Right ventricle myocardium superior (tissue), 1 donor: Measurements from ENCODE around the gene SESN2. TPM values are rescaled to one million over a fixed set of nuclear protein-coding genes. Genes with fewer than 3 reads are reported as not detected.

Experiments
- ATAC-seq: fragments of 200-7000 bp; cut with Tn5 transposase; one replicate; pipeline ENCODE4 v1.9.1; 2020; ENCODE audit warnings: mild to moderate bottlenecking; ENCODE audit not compliant: poor library complexity
- DNase-seq: peaks from one replicate; pipeline ENCODE4 v3.0.0-alpha.2; 2020
- intact Hi-C: fragments of 100-400 bp; cut with DNase I; formaldehyde crosslinking; loops from one replicate; pipeline ENCODE4 v1.11.2; 2022
- total RNA-seq: library from RNA; stranded (reverse); fragmentation: NEBNext Ultra II Directional; extraction: Animal tissue kit (Norgen Biotek cat#: 25700); gene quantifications from one replicate; pipeline ENCODE4 v1.2.1, GENCODE V29; 2021
- donor health status: DM: no; HTN: yes; CAD: no; lungs with severe emphysema.

The SESN2 gene
- total RNA-seq, 1 donor from 2014 or later, result 2.6 TPM

- ATAC-seq (no peak), DNase-seq (no peak)
- intact Hi-C loops, result no loop called here
Measured at GRCh38 chr1:28280501-28280900, 21.2 kb downstream of the SESN2 start.

DNA sequence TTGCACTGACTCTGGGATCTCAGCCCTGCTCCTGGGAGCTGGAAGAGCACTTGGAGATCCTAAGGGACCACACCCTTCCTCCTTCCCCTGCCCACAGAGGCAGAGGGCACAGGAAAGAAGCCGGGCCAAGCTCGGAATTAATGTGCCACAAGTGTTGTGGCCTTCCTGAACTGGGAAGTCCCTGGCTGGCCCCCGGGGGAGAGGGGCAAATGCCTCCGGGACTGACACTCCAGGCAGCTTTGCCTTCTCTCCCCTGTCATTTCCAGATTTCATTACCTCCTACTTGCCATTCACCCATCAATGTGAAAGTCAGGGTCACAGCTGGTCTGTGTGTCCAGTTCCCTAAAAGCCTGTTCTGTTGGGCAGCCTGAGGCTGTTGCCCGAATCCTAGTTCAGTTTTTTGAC is 21.7 kb downstream of the SESN2 start:
- peak; percentile 53 for ATAC-seq
- DNase-seq, result no peak
- intact Hi-C loops, result no loop called here

DNA sequence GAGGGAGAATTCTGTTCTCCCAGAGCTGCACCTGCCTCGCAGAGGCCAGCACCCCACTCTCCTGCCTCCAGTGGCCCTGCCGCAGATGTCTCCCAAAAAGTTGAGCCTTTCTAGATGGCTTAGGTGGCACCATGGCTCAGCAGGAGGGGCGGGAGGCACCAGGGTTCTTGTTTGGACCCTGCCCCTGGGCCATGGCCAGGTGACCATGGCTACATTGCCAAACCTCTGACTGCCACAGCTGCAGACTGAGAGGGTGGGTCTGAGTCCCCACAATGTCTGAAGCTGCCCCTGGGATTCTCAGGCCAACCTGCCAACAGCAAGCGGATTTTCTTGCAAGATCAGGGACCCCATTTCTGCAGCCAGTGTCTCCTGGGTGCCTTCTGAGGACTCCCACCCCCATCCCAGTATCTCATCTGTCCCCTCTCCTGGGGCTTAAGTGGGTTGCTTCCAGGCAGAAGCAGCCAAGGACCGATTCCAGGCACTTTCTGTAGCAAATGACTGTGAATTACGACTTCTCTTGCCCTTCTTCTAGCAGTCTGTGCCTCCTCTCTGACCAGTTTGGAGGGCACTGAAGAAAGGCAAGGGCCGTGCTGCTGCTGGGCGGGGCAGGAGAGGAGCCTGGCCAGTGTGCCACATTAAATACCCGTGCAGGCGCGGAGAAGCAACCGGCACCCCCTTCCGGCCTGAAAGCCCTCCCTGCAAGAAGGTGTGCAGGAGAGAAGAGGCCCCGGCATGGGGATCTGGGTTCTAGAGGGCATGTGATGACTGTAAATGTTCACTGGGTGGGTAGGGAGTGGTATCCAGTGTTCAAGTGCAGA is 22.5 kb downstream of the SESN2 start:
- ATAC-seq (no peak), DNase-seq (no peak)
- intact Hi-C loops, result no loop called here

GRCh38 chr1:28282426-28283407 is 23.4 kb downstream of the SESN2 start:
- no peak for DNase-seq
- ATAC-seq, result peak; percentile 23
- intact Hi-C loops, result no loop called here

DNA sequence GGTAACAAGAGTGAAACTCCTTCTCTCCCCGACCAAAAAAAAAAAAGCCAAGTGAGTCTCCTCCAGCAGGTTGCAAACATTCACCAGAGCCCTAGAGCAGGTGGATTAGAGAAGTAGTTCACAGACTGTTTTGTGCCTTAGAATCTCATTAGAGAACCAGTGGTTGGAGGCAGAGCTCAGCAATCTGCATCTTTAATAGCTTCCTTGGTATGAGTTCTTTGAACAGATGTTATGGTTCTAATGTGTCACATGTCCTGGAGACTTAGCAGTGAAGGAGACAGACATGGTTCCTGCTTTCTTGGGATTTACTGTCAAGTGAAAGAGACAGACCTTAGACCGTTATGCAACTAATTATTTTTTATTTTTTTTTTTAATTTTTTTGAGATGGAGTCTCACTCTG is 26.8 kb downstream of the SESN2 start:
- DNase-seq, result no peak
- no peak for ATAC-seq
- intact Hi-C loops, result no loop called here

DNA sequence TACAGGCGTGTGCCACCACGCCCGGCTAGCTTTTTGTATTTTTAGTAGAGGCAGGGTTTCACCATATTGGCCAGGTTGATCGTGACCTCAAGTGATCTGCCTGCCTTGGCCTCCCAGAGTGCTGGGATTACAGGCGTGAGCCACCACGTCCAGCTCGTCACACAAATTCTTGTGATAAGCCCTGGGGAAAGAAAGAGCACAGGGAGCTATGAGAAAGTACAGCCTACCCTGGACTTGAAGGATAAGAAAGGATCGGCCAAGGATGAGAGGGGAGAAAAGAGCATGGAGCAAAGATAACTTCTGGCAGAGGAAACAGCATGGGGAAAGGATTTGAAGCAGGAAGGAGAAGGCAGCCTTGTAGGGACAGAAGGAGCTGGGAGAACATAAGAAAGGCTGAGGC is 29.2 kb downstream of the SESN2 start:
- intact Hi-C loops, result no loop called here
- no peak for DNase-seq
- ATAC-seq, result no peak

- DNase-seq (no peak), ATAC-seq (no peak)
- intact Hi-C loops, result no loop called here
Measured at GRCh38 chr1:28290851-28291250, 31.5 kb downstream of the SESN2 start.

DNA sequence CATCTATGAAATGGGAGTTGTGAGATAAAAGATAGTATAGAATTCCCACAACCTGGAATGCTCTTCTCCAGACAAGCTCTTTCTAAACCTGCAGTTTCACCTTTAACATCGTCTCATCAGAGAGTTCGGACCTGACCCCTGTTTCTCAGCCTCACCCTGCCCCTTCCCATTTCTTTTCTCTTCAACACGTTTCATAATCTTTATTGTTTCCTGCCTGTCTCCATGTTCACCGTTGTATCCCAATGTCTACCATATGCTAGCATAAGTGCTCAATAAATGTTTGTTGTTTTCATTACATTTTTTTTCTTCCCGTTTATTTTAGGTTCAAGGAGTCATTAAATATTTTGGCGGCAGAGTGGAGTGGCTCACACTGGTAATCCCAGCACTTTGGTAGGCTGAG is 32.4 kb downstream of the SESN2 start:
- DNase-seq (no peak), ATAC-seq (no peak)
- intact Hi-C loops, result no loop called here

- ATAC-seq, result no peak
- intact Hi-C loops, result no loop called here
- no peak for DNase-seq
Measured at GRCh38 chr1:28295936-28296335, 36.6 kb downstream of the SESN2 start.

- DNase-seq (no peak), ATAC-seq (no peak)
Measured at GRCh38 chr1:28296401-28297261, 37.3 kb downstream of the SESN2 start.

GRCh38 chr1:28297826-28298225 is 38.5 kb downstream of the SESN2 start:
- intact Hi-C loops, result no loop called here
- DNase-seq (no peak), ATAC-seq (no peak)

More at GRCh38 chr1:28296401-28297261, 37.3 kb downstream of the SESN2 start:
- intact Hi-C loops, result no loop called here

DNA sequence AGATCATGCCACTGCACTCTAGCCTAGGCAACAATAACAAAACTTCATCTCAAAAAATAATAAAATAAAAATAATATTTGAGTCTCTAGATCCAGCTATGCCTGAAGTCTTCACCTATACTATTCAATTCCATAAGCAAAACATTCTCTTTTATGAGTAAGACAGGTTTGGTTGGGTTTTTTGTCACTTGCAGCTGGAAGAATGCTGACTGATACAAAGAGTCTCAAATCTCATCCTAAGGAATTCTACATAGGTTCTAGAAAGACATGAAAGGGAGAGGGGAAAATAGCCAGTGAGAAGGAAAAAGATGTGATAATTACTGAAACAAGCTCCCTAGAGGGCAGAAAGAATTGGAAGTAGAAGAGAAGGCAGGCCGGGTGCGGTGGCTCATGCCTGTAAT is 39.1 kb downstream of the SESN2 start:
- DNase-seq (no peak), ATAC-seq (no peak)
- intact Hi-C loops, result no loop called here

DNA sequence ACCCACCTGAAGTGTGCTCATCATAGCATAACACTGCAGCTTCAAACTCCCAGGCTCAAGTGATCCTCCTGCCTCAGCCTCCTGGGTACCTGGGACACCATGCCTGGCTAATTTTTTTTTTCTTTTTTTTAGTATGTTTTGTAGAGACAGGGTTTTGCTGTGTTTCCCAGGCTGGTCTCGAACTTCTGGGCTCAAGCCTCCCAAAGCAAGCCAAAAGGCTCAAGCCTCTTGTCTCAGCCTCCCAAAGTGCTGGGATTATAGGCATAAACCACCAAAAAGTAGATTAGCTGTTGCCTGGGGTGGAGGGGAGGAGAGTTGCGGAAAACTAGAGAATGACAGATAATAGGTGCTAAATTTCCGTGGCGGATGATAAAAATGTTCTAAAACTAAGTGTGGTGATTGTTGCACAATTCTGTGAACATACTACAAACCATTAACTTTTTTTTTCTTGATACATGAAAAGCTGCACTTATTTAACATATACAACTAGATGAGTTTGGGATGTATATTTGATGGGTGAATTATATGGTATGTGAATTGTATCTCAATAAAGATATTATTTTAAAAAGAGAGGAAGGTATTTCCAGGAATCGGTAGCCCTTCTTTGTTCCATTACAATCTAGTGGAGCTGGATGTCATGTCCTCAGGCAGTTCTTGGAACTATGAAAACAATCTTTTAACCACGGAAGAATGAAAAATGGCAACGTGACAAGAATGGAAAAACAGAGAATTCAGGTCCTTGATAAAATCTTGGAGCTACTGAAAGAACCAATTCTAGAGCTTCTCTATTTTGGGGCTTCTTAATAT is 42.3 kb downstream of the SESN2 start:
- intact Hi-C loops, result no loop called here
- ATAC-seq (no peak), DNase-seq (no peak)

DNA sequence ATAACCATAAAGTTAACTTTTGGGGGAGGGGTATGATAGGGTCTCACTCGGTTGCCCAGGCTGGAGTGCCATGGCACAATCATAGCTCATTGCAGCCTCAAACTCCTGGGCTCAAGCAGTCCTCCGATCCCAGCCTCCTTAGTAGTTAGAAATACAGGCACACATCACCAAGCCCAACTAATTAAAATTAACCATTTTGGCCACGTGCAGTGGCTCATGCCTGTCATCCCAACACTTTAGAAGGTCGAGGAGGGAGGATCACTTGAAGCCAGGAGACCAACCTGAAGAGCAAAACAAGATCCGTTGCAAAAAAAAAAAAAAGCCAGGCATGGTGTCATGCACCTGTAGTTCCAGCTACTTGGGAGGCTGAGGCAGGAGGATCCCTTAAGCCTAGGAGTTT is 42.9 kb downstream of the SESN2 start:
- intact Hi-C loops, result no loop called here

GRCh38 chr1:28306301-28306949 is 47.1 kb downstream of the SESN2 start:
- intact Hi-C loops, result no loop called here
- no peak for DNase-seq

More for the DNA sequence above, 42.9 kb downstream of the SESN2 start:
- no peak for ATAC-seq
- no peak for DNase-seq

GRCh38 chr1:28308750-28309149 is 49.4 kb downstream of the SESN2 start:
- DNase-seq (no peak), ATAC-seq (no peak)
- intact Hi-C loops, result no loop called here

More at GRCh38 chr1:28306301-28306949, 47.1 kb downstream of the SESN2 start:
- no peak for ATAC-seq

GRCh38 chr1:28309702-28310101 is 50.4 kb downstream of the SESN2 start:
- no peak for DNase-seq
- intact Hi-C loops, result loop anchor here (10.0 kb wide), 1 partner anchor 45 kb away; no protein-coding TSS in a partner anchor

More at GRCh38 chr1:28309702-28310101, 50.4 kb downstream of the SESN2 start:
- ATAC-seq, result no peak
